ENCODE data around the gene TNS3.

GRCh38 chr7:47443049-47443448 is 138.9 kb downstream of the TNS3 start:
- TF ChIP-seq POLR2AphosphoS2 (IDR thresholded peaks at IDR 0.05; ENCODE audit: low read depth, low read length) (no peak), CHD2 (IDR thresholded peaks at IDR 0.05; ENCODE audit: borderline replicate concordance, low read depth, low read length) (no peak), NFYA (IDR thresholded peaks at IDR 0.05; ENCODE audit: borderline replicate concordance, low read depth, low read length) (no peak), BACH1 (IDR thresholded peaks at IDR 0.05; ENCODE audit: borderline replicate concordance) (no peak), GABPA (IDR thresholded peaks at IDR 0.05; ENCODE audit: low read depth) (no peak), CTCF (IDR thresholded peaks at IDR 0.05 in 2 of 3, conservative IDR thresholded peaks at IDR 0.05 in 1 of 3; ENCODE audit: control insufficient read depth in 2 of 3, extremely low read depth in 1 of 3, insufficient read depth in 1 of 3, low read depth in 3 of 3, low read length in 3 of 3) (no peak), JUND (IDR thresholded peaks at IDR 0.05; ENCODE audit: low read depth, low read length) (no peak)

Data from GM12878 (cell line).